Trophoblast cell (in vitro differentiated cells and primary cell): ENCODE measurements around the gene ADM5.

ENCODE experiments used
- DNase-seq, 2 donors: peaks; one replicate each; pipeline ENCODE4 v3.0.0-alpha.2; 2016
- H2AFZ ChIP-seq: 2 replicates; pipeline ENCODE4 v1.6.1; 2013; ENCODE audit warnings: low read length, moderate library complexity, mild to moderate bottlenecking; ENCODE audit not compliant: insufficient read depth, poor library complexity
- H2AK5ac ChIP-seq: 2 replicates; pipeline ENCODE4 v1.6.1; 2013; ENCODE audit warnings: mild to moderate bottlenecking, low read length
- H2BK120ac ChIP-seq: 2 replicates; pipeline ENCODE4 v1.6.1; 2013; ENCODE audit warnings: low read length, mild to moderate bottlenecking, moderate library complexity; ENCODE audit not compliant: insufficient read depth, poor library complexity
- H2BK12ac ChIP-seq: 2 replicates; pipeline ENCODE4 v1.6.1; 2013; ENCODE audit warnings: mild to moderate bottlenecking, low read length, moderate library complexity
- H2BK5ac ChIP-seq: 2 replicates; pipeline ENCODE4 v1.6.1; 2013; ENCODE audit warnings: low read length, low read depth, moderate library complexity, mild to moderate bottlenecking; ENCODE audit not compliant: poor library complexity
- H3K14ac ChIP-seq: 2 replicates; pipeline ENCODE4 v1.6.1; 2013; ENCODE audit warnings: mild to moderate bottlenecking, low read length
- H3K18ac ChIP-seq: 2 replicates; pipeline ENCODE4 v1.6.1; 2013; ENCODE audit warnings: mild to moderate bottlenecking, low read length
- H3K23ac ChIP-seq: 2 replicates; pipeline ENCODE4 v1.6.1; 2013; ENCODE audit warnings: low read length
- H3K27ac ChIP-seq: 2 replicates; pipeline ENCODE4 v1.5.1; 2013; ENCODE audit warnings: low read depth, mild to moderate bottlenecking, inconsistent platforms, low read length, moderate library complexity
- H3K27me3 ChIP-seq: 2 replicates; pipeline ENCODE4 v1.6.1; 2013; ENCODE audit warnings: inconsistent platforms, mild to moderate bottlenecking, low read length, moderate library complexity; ENCODE audit not compliant: insufficient read depth
- H3K36me3 ChIP-seq, 2 experiments: 1 replicate in 1 of 2; 2 replicates in 1 of 2; pipeline ENCODE4 v1.6.1; 2013; ENCODE audit warnings: low read length in 2 of 2, mild to moderate bottlenecking in 2 of 2, moderate library complexity in 1 of 2; ENCODE audit not compliant: insufficient read depth in 2 of 2, control insufficient read depth in 1 of 2
- H3K4ac ChIP-seq: 2 replicates; pipeline ENCODE4 v1.6.1; 2013; ENCODE audit warnings: low read depth, mild to moderate bottlenecking, low read length, moderate library complexity
- H3K4me1 ChIP-seq, 2 experiments: 1 replicate in 1 of 2; 2 replicates in 1 of 2; pipeline ENCODE4 v1.6.1; 2013; ENCODE audit warnings: low read length in 2 of 2, mild to moderate bottlenecking in 2 of 2, moderate library complexity in 1 of 2; ENCODE audit not compliant: insufficient read depth in 2 of 2, control insufficient read depth in 1 of 2
- H3K4me2 ChIP-seq: 2 replicates; pipeline ENCODE4 v1.6.1; 2013; ENCODE audit warnings: inconsistent platforms, mild to moderate bottlenecking, low read length, moderate library complexity
- H3K4me3 ChIP-seq: 2 replicates; pipeline ENCODE4 v1.5.1; 2013; ENCODE audit warnings: mild to moderate bottlenecking, low read depth, low read length, inconsistent platforms
- H3K79me1 ChIP-seq: one replicate; pipeline ENCODE4 v1.6.1; 2013; ENCODE audit warnings: low read length
- H3K79me2 ChIP-seq: 2 replicates; pipeline ENCODE4 v1.6.1; 2013; ENCODE audit warnings: low read length, mild to moderate bottlenecking; ENCODE audit not compliant: control insufficient read depth, insufficient read depth, poor library complexity
- H3K9ac ChIP-seq: 2 replicates; pipeline ENCODE4 v1.6.1; 2013; ENCODE audit warnings: mild to moderate bottlenecking, low read length
- H3K9me3 ChIP-seq: 2 replicates; pipeline ENCODE4 v1.6.1; 2013; ENCODE audit warnings: low read depth, mild to moderate bottlenecking, control low read depth, inconsistent platforms, low read length; ENCODE audit not compliant: insufficient read depth
- H4K12ac ChIP-seq: 2 replicates; pipeline ENCODE4 v1.6.1; 2013; ENCODE audit warnings: low read depth, mild to moderate bottlenecking, low read length, moderate library complexity
- H4K8ac ChIP-seq: 2 replicates; pipeline ENCODE4 v1.6.1; 2013; ENCODE audit warnings: low read depth, mild to moderate bottlenecking, low read length, moderate library complexity
- H4K91ac ChIP-seq: one replicate; pipeline ENCODE4 v1.6.1; 2013; ENCODE audit warnings: low read depth, mild to moderate bottlenecking, low read length, moderate library complexity
- WGBS: extraction: QIAGEN DNeasy Blood & Tissue Kit; methylation state at CpG from one replicate; pipeline ENCODE4 v1.1.7; 2013; ENCODE audit warnings: missing lambda C conversion rate; ENCODE audit not compliant: insufficient read length, insufficient coverage; ENCODE audit errors: extremely low coverage; 5-methylcytosine and 5-hydroxymethylcytosine counted together

Gene ADM5

GRCh38 chr19:49696865-49697264 lies 7.5 kb downstream of the ADM5 start:
- Histone ChIP-seq H2BK12ac (no peak overlapping the region), H3K27ac (no peak overlapping the region), H3K23ac (no peak overlapping the region), H4K8ac (no peak overlapping the region), H3K27me3 (no peaks in the 10 kb centered on the region), H2BK5ac (no peak overlapping the region), H4K12ac (no peak overlapping the region), H3K4me2 (no peak overlapping the region), H3K9ac (no peak overlapping the region), H3K18ac (no peak overlapping the region), H3K79me2 (no peaks in the 10 kb centered on the region), H3K79me1 (no peaks in the 10 kb centered on the region), H3K4ac (no peak overlapping the region), H4K91ac (no peak overlapping the region), H3K36me3 (no peaks in the 10 kb centered on the region), H3K14ac (no peak overlapping the region), H2BK120ac (no peak overlapping the region), H3K4me1 (no peaks in the 10 kb centered on the region), H3K4me3 (no peak overlapping the region), H3K9me3 (no peaks in the 10 kb centered on the region), H2AFZ (no peak overlapping the region), H2AK5ac (no peak overlapping the region)
- no CpG with 5 or more reads among the region's 7 CpGs for WGBS
- DNase-seq: no peak

GRCh38 chr19:49699364-49699763 lies 10.0 kb downstream of the ADM5 start:
- Histone ChIP-seq H3K27me3 (no peaks in the 10 kb centered on the region), H2BK120ac (no peak overlapping the region), H3K79me1 (no peaks in the 10 kb centered on the region), H3K4me1 (no peaks in the 10 kb centered on the region), H4K12ac (no peak overlapping the region), H3K18ac (no peak overlapping the region), H3K9me3 (no peaks in the 10 kb centered on the region), H3K4me2 (no peak overlapping the region), H3K36me3 (no peaks in the 10 kb centered on the region), H3K14ac (no peak overlapping the region), H4K91ac (no peak overlapping the region), H4K8ac (no peak overlapping the region), H2AK5ac (no peak overlapping the region), H2BK12ac (no peak overlapping the region), H3K23ac (no peak overlapping the region), H3K79me2 (no peaks in the 10 kb centered on the region), H3K4ac (no peak overlapping the region), H2AFZ (no peak overlapping the region), H3K27ac (no peak overlapping the region), H2BK5ac (no peak overlapping the region), H3K4me3 (no peak overlapping the region), H3K9ac (no peak overlapping the region)
- DNase-seq: no peak
- WGBS: no CpG with 5 or more reads among the region's 5 CpGs

GRCh38 chr19:49700563-49700962 lies 11.2 kb downstream of the ADM5 start:
- no peak overlapping the region for H4K8ac ChIP-seq
- H3K4me3 ChIP-seq: no peak overlapping the region
- no peak overlapping the region for H2AFZ ChIP-seq
- H3K23ac ChIP-seq: no peak overlapping the region
- no peak overlapping the region for H2BK120ac ChIP-seq
- H3K9ac ChIP-seq: no peak overlapping the region
- no peak overlapping the region for H4K12ac ChIP-seq
- no peak overlapping the region for H3K4ac ChIP-seq
- H3K18ac ChIP-seq: no peak overlapping the region
- H3K27me3 ChIP-seq: no peaks in the 10 kb centered on the region
- no peak overlapping the region for H3K27ac ChIP-seq
- H3K9me3 ChIP-seq: no peaks in the 10 kb centered on the region
- no peaks in the 10 kb centered on the region for H3K4me1 ChIP-seq
- no peaks in the 10 kb centered on the region for H3K79me1 ChIP-seq
- no peak overlapping the region for H2BK12ac ChIP-seq
- H4K91ac ChIP-seq: no peak overlapping the region
- no CpG with 5 or more reads among the region's 11 CpGs for WGBS
- no peaks in the 10 kb centered on the region for H3K36me3 ChIP-seq
- H2BK5ac ChIP-seq: no peak overlapping the region
- no peak overlapping the region for H3K14ac ChIP-seq
- no peak overlapping the region for H3K4me2 ChIP-seq
- H2AK5ac ChIP-seq: no peak overlapping the region
- no peak for DNase-seq
- no peaks in the 10 kb centered on the region for H3K79me2 ChIP-seq

GRCh38 chr19:49701271-49701786 lies 11.9 kb downstream of the ADM5 start:
- Histone ChIP-seq H3K4me1 (no peaks in the 10 kb centered on the region), H3K14ac (no peak overlapping the region)
- WGBS: no CpG with 5 or more reads among the region's 40 CpGs

More at GRCh38 chr19:49701271-49701786, 11.9 kb downstream of the ADM5 start:
- H3K4me2 ChIP-seq: no peak overlapping the region
- H3K27ac ChIP-seq: no peak overlapping the region
- H2BK12ac ChIP-seq: no peak overlapping the region
- no peak overlapping the region for H3K9ac ChIP-seq
- H3K18ac ChIP-seq: no peak overlapping the region
- no peak overlapping the region for H3K4ac ChIP-seq
- no peaks in the 10 kb centered on the region for H3K79me1 ChIP-seq
- no peak overlapping the region for H3K23ac ChIP-seq
- no peaks in the 10 kb centered on the region for H3K9me3 ChIP-seq
- H3K79me2 ChIP-seq: no peaks in the 10 kb centered on the region
- no peak overlapping the region for H4K91ac ChIP-seq
- no peak overlapping the region for H3K4me3 ChIP-seq
- H2AFZ ChIP-seq: no peak overlapping the region
- no peaks in the 10 kb centered on the region for H3K27me3 ChIP-seq
- no peak overlapping the region for H2AK5ac ChIP-seq
- peak in 1 of 2 donors; percentile 16 for DNase-seq
- H4K8ac ChIP-seq: no peak overlapping the region
- H3K36me3 ChIP-seq: no peaks in the 10 kb centered on the region
- no peak overlapping the region for H4K12ac ChIP-seq
- H2BK5ac ChIP-seq: no peak overlapping the region
- no peak overlapping the region for H2BK120ac ChIP-seq
